NAMALWA (cell line): Measurements from ENCODE around the gene TLCD1.
A peak's percentile ranks its signal among the peaks of the same experiment; 100 is the strongest.

Experiments used
- DNase-seq: peaks from one replicate; pipeline ENCODE4 v3.0.0-alpha.2; 2015; ENCODE audit warnings: low spot score

The TLCD1 gene

GRCh38 chr17:28726226-28726626 lies at the start of gene TLCD1:
Gene TLCD1 (minus strand): TSS chr17:28726233. CDS start chr17:28726097, 136 bp downstream.
- DNase-seq, result peak; percentile 87

GRCh38 chr17:28774206-28774605 lies 48.2 kb upstream of the TLCD1 start:
- no peak for DNase-seq

GRCh38 chr17:28773736-28774135 lies 47.7 kb upstream of the TLCD1 start:
- DNase-seq, result no peak

- no peak for DNase-seq
Observed at GRCh38 chr17:28765038-28765437, 39.0 kb upstream of the TLCD1 start.

GRCh38 chr17:28763804-28764266 lies 37.8 kb upstream of the TLCD1 start:
- peak; percentile 88 for DNase-seq

GRCh38 chr17:28763137-28763799 lies 37.2 kb upstream of the TLCD1 start:
- DNase-seq, result no peak

GRCh38 chr17:28760601-28761562 lies 34.8 kb upstream of the TLCD1 start:
- no peak for DNase-seq

- no peak for DNase-seq
Observed at GRCh38 chr17:28759256-28759865, 33.3 kb upstream of the TLCD1 start.

- no peak for DNase-seq
Observed at GRCh38 chr17:28758411-28759121, 32.5 kb upstream of the TLCD1 start.

- DNase-seq, result no peak
Observed at GRCh38 chr17:28756049-28756804, 30.2 kb upstream of the TLCD1 start.

GRCh38 chr17:28755486-28755885 lies 29.5 kb upstream of the TLCD1 start:
- no peak for DNase-seq

- no peak for DNase-seq
Observed at GRCh38 chr17:28751600-28752366, 25.8 kb upstream of the TLCD1 start.

GRCh38 chr17:28750178-28751047 lies 24.4 kb upstream of the TLCD1 start:
- DNase-seq, result peak; percentile 94

- DNase-seq, result no peak
Observed at GRCh38 chr17:28749516-28750177, 23.6 kb upstream of the TLCD1 start.

GRCh38 chr17:28748852-28749515 lies 23.0 kb upstream of the TLCD1 start:
- no peak for DNase-seq

- no peak for DNase-seq
Observed at GRCh38 chr17:28747801-28748750, 22.0 kb upstream of the TLCD1 start.

GRCh38 chr17:28747051-28747691 lies 21.1 kb upstream of the TLCD1 start:
- DNase-seq, result no peak
